ENCODE results near the gene CEP112.
A peak's percentile ranks its signal among the peaks of the same experiment; 100 is the strongest.

The CEP112 gene

GRCh38 chr17:66207936-66208335 is 16.0 kb upstream of the CEP112 start:
- no peak for DNase-seq (ENCODE audit: low read depth, low spot score)
- Histone ChIP-seq H3K36me3 (ENCODE audit: control insufficient read depth, insufficient read depth, low read length) (no peaks in the 10 kb centered on the region), H3K4me1 (ENCODE audit: control insufficient read depth, insufficient read depth, low read length) (peaks cover 1% of the 10 kb centered on the region; the same call in 1 of the 2 replicates), H3K27ac (ENCODE audit: low read length) (no peak overlapping the region), H3K4me3 (ENCODE audit: low read length) (no peak overlapping the region), H3K27me3 (ENCODE audit: control insufficient read depth, insufficient read depth, low read length) (no peaks in the 10 kb centered on the region), H3K9me3 (ENCODE audit: control insufficient read depth, insufficient read depth, low read length) (no peaks in the 10 kb centered on the region)

GRCh38 chr17:66203274-66204015 is 11.5 kb upstream of the CEP112 start:
- no peak overlapping the region for H3K4me3 ChIP-seq (ENCODE audit: low read length)
- no CpG with 5 or more reads among the region's 8 CpGs for WGBS (ENCODE audit: insufficient coverage, insufficient read length)
- H3K9me3 ChIP-seq (ENCODE audit: control insufficient read depth, insufficient read depth, low read length): no peaks in the 10 kb centered on the region
- H3K27me3 ChIP-seq (ENCODE audit: control insufficient read depth, insufficient read depth, low read length): no peaks in the 10 kb centered on the region
- no peak for DNase-seq (ENCODE audit: low read depth, low spot score)
- no peak overlapping the region for H3K27ac ChIP-seq (ENCODE audit: low read length)
- H3K4me1 ChIP-seq (ENCODE audit: control insufficient read depth, insufficient read depth, low read length): no peaks in the 10 kb centered on the region
- no peaks in the 10 kb centered on the region for H3K36me3 ChIP-seq (ENCODE audit: control insufficient read depth, insufficient read depth, low read length)

GRCh38 chr17:66200685-66201092 is 8.8 kb upstream of the CEP112 start:
- Histone ChIP-seq H3K27ac (ENCODE audit: low read length) (no peak overlapping the region), H3K36me3 (ENCODE audit: control insufficient read depth, insufficient read depth, low read length) (no peaks in the 10 kb centered on the region), H3K4me1 (ENCODE audit: control insufficient read depth, insufficient read depth, low read length) (no peaks in the 10 kb centered on the region), H3K4me3 (ENCODE audit: low read length) (no peak overlapping the region), H3K27me3 (ENCODE audit: control insufficient read depth, insufficient read depth, low read length) (no peaks in the 10 kb centered on the region), H3K9me3 (ENCODE audit: control insufficient read depth, insufficient read depth, low read length) (no peaks in the 10 kb centered on the region)
- no CpG with 5 or more reads among the region's 3 CpGs for WGBS (ENCODE audit: insufficient coverage, insufficient read length)
- no peak for DNase-seq (ENCODE audit: low read depth, low spot score)

GRCh38 chr17:66198242-66198641 is 6.3 kb upstream of the CEP112 start:
- no peaks in the 10 kb centered on the region for H3K27me3 ChIP-seq (ENCODE audit: control insufficient read depth, insufficient read depth, low read length)
- WGBS (ENCODE audit: insufficient coverage, insufficient read length): no CpG with 5 or more reads among the region's 8 CpGs

GRCh38 chr17:66192378-66192687 is 400 bp upstream of the CEP112 start:
- Histone ChIP-seq H3K4me1 (ENCODE audit: control insufficient read depth, insufficient read depth, low read length) (no peaks in the 10 kb centered on the region), H3K4me3 (ENCODE audit: low read length) (peak overlapping the region; percentile 64; the same call in 1 of the 2 replicates), H3K36me3 (ENCODE audit: control insufficient read depth, insufficient read depth, low read length) (no peaks in the 10 kb centered on the region), H3K27me3 (ENCODE audit: control insufficient read depth, insufficient read depth, low read length) (no peaks in the 10 kb centered on the region), H3K27ac (ENCODE audit: low read length) (no peak overlapping the region), H3K9me3 (ENCODE audit: control insufficient read depth, insufficient read depth, low read length) (no peaks in the 10 kb centered on the region)
- DNase-seq (ENCODE audit: low read depth, low spot score): no peak
- no CpG with 5 or more reads among the region's 10 CpGs for WGBS (ENCODE audit: insufficient coverage, insufficient read length)

More at GRCh38 chr17:66198242-66198641, 6.3 kb upstream of the CEP112 start:
- no peaks in the 10 kb centered on the region for H3K9me3 ChIP-seq (ENCODE audit: control insufficient read depth, insufficient read depth, low read length)
- H3K27ac ChIP-seq (ENCODE audit: low read length): no peak overlapping the region
- no peak for DNase-seq (ENCODE audit: low read depth, low spot score)
- no peaks in the 10 kb centered on the region for H3K4me1 ChIP-seq (ENCODE audit: control insufficient read depth, insufficient read depth, low read length)
- no peak overlapping the region for H3K4me3 ChIP-seq (ENCODE audit: low read length)
- H3K36me3 ChIP-seq (ENCODE audit: control insufficient read depth, insufficient read depth, low read length): no peaks in the 10 kb centered on the region

GRCh38 chr17:66190738-66191592 is 968 bp downstream of the CEP112 start:
- no peaks in the 10 kb centered on the region for H3K9me3 ChIP-seq (ENCODE audit: control insufficient read depth, insufficient read depth, low read length)
- H3K27ac ChIP-seq (ENCODE audit: low read length): no peak overlapping the region
- peak overlapping the region; percentile 64; the same call in 1 of the 2 replicates for H3K4me3 ChIP-seq (ENCODE audit: low read length)
- no peaks in the 10 kb centered on the region for H3K36me3 ChIP-seq (ENCODE audit: control insufficient read depth, insufficient read depth, low read length)
- no peaks in the 10 kb centered on the region for H3K4me1 ChIP-seq (ENCODE audit: control insufficient read depth, insufficient read depth, low read length)
- no peak for DNase-seq (ENCODE audit: low read depth, low spot score)
- no peaks in the 10 kb centered on the region for H3K27me3 ChIP-seq (ENCODE audit: control insufficient read depth, insufficient read depth, low read length)
- WGBS (ENCODE audit: insufficient coverage, insufficient read length): no CpG with 5 or more reads among the region's 16 CpGs

GRCh38 chr17:66187718-66188117 is 4.2 kb downstream of the CEP112 start:
- no peak overlapping the region for H3K27ac ChIP-seq (ENCODE audit: low read length)
- no peaks in the 10 kb centered on the region for H3K36me3 ChIP-seq (ENCODE audit: control insufficient read depth, insufficient read depth, low read length)
- DNase-seq (ENCODE audit: low read depth, low spot score): no peak
- WGBS (ENCODE audit: insufficient coverage, insufficient read length): no CpG with 5 or more reads among the region's 2 CpGs
- no peaks in the 10 kb centered on the region for H3K9me3 ChIP-seq (ENCODE audit: control insufficient read depth, insufficient read depth, low read length)
- no peaks in the 10 kb centered on the region for H3K4me1 ChIP-seq (ENCODE audit: control insufficient read depth, insufficient read depth, low read length)
- no peak overlapping the region for H3K4me3 ChIP-seq (ENCODE audit: low read length)
- no peaks in the 10 kb centered on the region for H3K27me3 ChIP-seq (ENCODE audit: control insufficient read depth, insufficient read depth, low read length)

GRCh38 chr17:66185862-66186261 is 6.1 kb downstream of the CEP112 start:
- no peak for DNase-seq (ENCODE audit: low read depth, low spot score)
- 100% methylated on average over 1 of the region's 4 CpGs for WGBS (ENCODE audit: insufficient coverage, insufficient read length)
- no peaks in the 10 kb centered on the region for H3K36me3 ChIP-seq (ENCODE audit: control insufficient read depth, insufficient read depth, low read length)

GRCh38 chr17:66184392-66184791 is 7.5 kb downstream of the CEP112 start:
- WGBS (ENCODE audit: insufficient coverage, insufficient read length): no CpG with 5 or more reads among the region's 1 CpG
- H3K27me3 ChIP-seq (ENCODE audit: control insufficient read depth, insufficient read depth, low read length): no peaks in the 10 kb centered on the region
- no peak for DNase-seq (ENCODE audit: low read depth, low spot score)

More at GRCh38 chr17:66185862-66186261, 6.1 kb downstream of the CEP112 start:
- Histone ChIP-seq H3K27ac (ENCODE audit: low read length) (no peak overlapping the region), H3K27me3 (ENCODE audit: control insufficient read depth, insufficient read depth, low read length) (no peaks in the 10 kb centered on the region), H3K9me3 (ENCODE audit: control insufficient read depth, insufficient read depth, low read length) (no peaks in the 10 kb centered on the region), H3K4me1 (ENCODE audit: control insufficient read depth, insufficient read depth, low read length) (no peaks in the 10 kb centered on the region), H3K4me3 (ENCODE audit: low read length) (no peak overlapping the region)

GRCh38 chr17:66183529-66183928 is 8.4 kb downstream of the CEP112 start:
- H3K36me3 ChIP-seq (ENCODE audit: control insufficient read depth, insufficient read depth, low read length): no peaks in the 10 kb centered on the region
- DNase-seq (ENCODE audit: low read depth, low spot score): no peak
- H3K4me3 ChIP-seq (ENCODE audit: low read length): no peak overlapping the region
- no peak overlapping the region for H3K27ac ChIP-seq (ENCODE audit: low read length)
- H3K4me1 ChIP-seq (ENCODE audit: control insufficient read depth, insufficient read depth, low read length): no peaks in the 10 kb centered on the region
- no peaks in the 10 kb centered on the region for H3K9me3 ChIP-seq (ENCODE audit: control insufficient read depth, insufficient read depth, low read length)
- H3K27me3 ChIP-seq (ENCODE audit: control insufficient read depth, insufficient read depth, low read length): no peaks in the 10 kb centered on the region

More at GRCh38 chr17:66184392-66184791, 7.5 kb downstream of the CEP112 start:
- no peak overlapping the region for H3K27ac ChIP-seq (ENCODE audit: low read length)
- H3K36me3 ChIP-seq (ENCODE audit: control insufficient read depth, insufficient read depth, low read length): no peaks in the 10 kb centered on the region
- H3K4me1 ChIP-seq (ENCODE audit: control insufficient read depth, insufficient read depth, low read length): no peaks in the 10 kb centered on the region
- H3K4me3 ChIP-seq (ENCODE audit: low read length): no peak overlapping the region
- no peaks in the 10 kb centered on the region for H3K9me3 ChIP-seq (ENCODE audit: control insufficient read depth, insufficient read depth, low read length)
